Measurements from ENCODE around the gene NUP214. TPM values are rescaled to one million over a fixed set of nuclear protein-coding genes. Genes with fewer than 3 reads are reported as not detected.

NUP214 gene
- total and polyA plus RNA-seq, 2 of the 4 experiments (the other 2 are of a cell fraction), result 7.9 to 13.4 TPM

GRCh38 chr9:131233995-131234394, 108.6 kb downstream of the NUP214 start:
- dilution Hi-C loops (cut with HindIII; ENCODE audit: low sequenced_read_pairs, unreplicated experiment), result no loop called here
- Histone ChIP-seq H3K9me1 (ENCODE audit: insufficient read depth, low read length) (peaks cover 10% of the 10 kb centered on the region; the same call in 1 of the 2 replicates), H2BK120ac (ENCODE audit: low read depth, low read length) (no peak overlapping the region), H2BK15ac (ENCODE audit: low read depth, low read length) (no peak overlapping the region), H2AK5ac (ENCODE audit: low read depth, low read length) (no peak overlapping the region), H3K36me3 (ENCODE audit: control insufficient read depth, insufficient read depth, low read length) (peaks cover 38% of the 10 kb centered on the region), H2BK20ac (ENCODE audit: low read depth, low read length) (no peak overlapping the region), H4K8ac (ENCODE audit: low read depth in 2 of 2, low read length in 2 of 2) (no peak overlapping the region), H3K27ac (ENCODE audit: insufficient read depth, low read length) (no peak overlapping the region), H3K4ac (ENCODE audit: low read depth, low read length) (no peak overlapping the region), H2BK5ac (ENCODE audit: low read depth, low read length, poor library complexity, severe bottlenecking) (no peak overlapping the region), H3K23ac (ENCODE audit: low read depth, low read length) (no peak overlapping the region), H2AFZ (replicated peaks; ENCODE audit: low read length, poor library complexity) (no peak overlapping the region), H4K91ac (ENCODE audit: insufficient read depth, low read depth, low read length) (no peak overlapping the region), H4K5ac (ENCODE audit: low read depth, low read length) (no peak overlapping the region), H3K4me2 (ENCODE audit: low read depth, low read length) (no peak overlapping the region), H3K4me3 (ENCODE audit: insufficient read depth, low read depth, low read length) (no peak overlapping the region), H3K4me1 (ENCODE audit: control insufficient read depth, insufficient read depth, low read length) (peaks cover 12% of the 10 kb centered on the region), H3K9ac (ENCODE audit: low read depth, low read length) (no peak overlapping the region), H3K56ac (ENCODE audit: extremely low read depth, insufficient read depth, low read length) (no peak overlapping the region), H3K9me3 (ENCODE audit: control insufficient read depth, insufficient read depth, low read length) (no peaks in the 10 kb centered on the region), H2AK9ac (replicated peaks; ENCODE audit: low read depth, low read length, poor library complexity) (no peak overlapping the region), H3K14ac (replicated peaks; ENCODE audit: low read depth, low read length) (no peak overlapping the region), H4K20me1 (ENCODE audit: insufficient read depth, low read length) (peaks cover 6% of the 10 kb centered on the region; the same call in 1 of the 2 replicates), H3K79me1 (ENCODE audit: low read depth in 1 of 2, low read length in 2 of 2) (0 out of 4 replicates have a peak, but pooled peaks cover 0 to 7% of the 10 kb centered on the region in 2 experiments), H3K18ac (ENCODE audit: low read depth, low read length) (no peak overlapping the region), H3K27me3 (ENCODE audit: control insufficient read depth, insufficient read depth, low read length) (no peaks in the 10 kb centered on the region)
- intact Hi-C loops (cut with micrococcal nuclease), result no loop called here
- 100% methylated on average over 2 of the region's 9 CpGs; no CpG with 5 or more reads in 1 of the 2 experiments for WGBS, 2 experiments (ENCODE audit: extremely low coverage in 2 of 2, insufficient read length in 1 of 2)
- CTCF ChIA-PET, result no interaction called here
- in situ Hi-C loops (cut with MboI; ENCODE audit: low sequenced_read_pairs), result no loop called here
- no peak for ATAC-seq (ENCODE audit: low read depth)
- TSS peak; percentile 46 for BruUV-seq (replicated peaks)
- POLR2A ChIA-PET (ENCODE audit: unreplicated experiment), result no interaction called here
- no peak for DNase-seq
- TF ChIP-seq MAFK (IDR thresholded peaks at IDR 0.05; ENCODE audit: low read depth, low read length) (no peak), MXI1 (IDR thresholded peaks at IDR 0.05; ENCODE audit: borderline replicate concordance, low read depth, low read length) (no peak), POLR2A (IDR thresholded peaks at IDR 0.05; ENCODE audit: low read depth, low read length) (no peak), RCOR1 (IDR thresholded peaks at IDR 0.05; ENCODE audit: insufficient replicate concordance, low read length) (no peak), CHD1 (IDR thresholded peaks at IDR 0.05; ENCODE audit: low read depth, low read length) (no peak), SMC3 (IDR thresholded peaks at IDR 0.05; ENCODE audit: low read depth, low read length) (no peak), ELK1 (IDR thresholded peaks at IDR 0.05; ENCODE audit: borderline replicate concordance, low read depth, low read length) (no peak), NFE2L2 (IDR thresholded peaks at IDR 0.05; ENCODE audit: low read depth, low read length) (no peak), CTCF (conservative IDR thresholded peaks at IDR 0.05; ENCODE audit: low read depth, low read length) (no peak), CEBPB (IDR thresholded peaks at IDR 0.05; ENCODE audit: low read depth, low read length) (no peak), RAD21 (IDR thresholded peaks at IDR 0.05; ENCODE audit: low read length) (no peak), MAZ (IDR thresholded peaks at IDR 0.05; ENCODE audit: borderline replicate concordance, low read depth, low read length) (no peak), BHLHE40 (IDR thresholded peaks at IDR 0.05; ENCODE audit: low read depth, low read length) (no peak), USF2 (IDR thresholded peaks at IDR 0.05; ENCODE audit: low read depth, low read length) (no peak), RFX5 (IDR thresholded peaks at IDR 0.05; ENCODE audit: low read depth, low read length) (no peak), FOS (IDR thresholded peaks at IDR 0.05; ENCODE audit: low read depth, low read length) (no peak)
